Adrenal gland (tissue), 5 donors: ENCODE data around the gene ARMH3.

Experiments
- CTCF ChIP-seq, 6 experiments: fragments of 450-650 bp in 4 of 6; fragments of 200-600 bp in 2 of 6; sonication (generic) in 1 of 6; IDR thresholded peaks; 1 replicate in 5 of 6; 2 replicates in 1 of 6; pipeline versions ENCODE4 v1.5.1 to v1.8.0; 2016 to 2021; ENCODE audit warnings: antibody characterized with exemption in 6 of 6, mild to moderate bottlenecking in 2 of 6, moderate library complexity in 1 of 6
- POLR2A ChIP-seq, 2 donors: fragments of 450-650 bp; IDR thresholded peaks; one replicate each; pipeline ENCODE4 v1.6.1; 2017; ENCODE audit warnings: antibody characterized with exemption in 2 of 2, mild to moderate bottlenecking in 2 of 2, moderate library complexity in 1 of 2
- donor health status: DM: no; HTN: no; CAD: no.

GRCh38 chr10:101835362-101835761 is 220.6 kb downstream of the ARMH3 start:
- TF ChIP-seq POLR2A (IDR thresholded peaks at IDR 0.05) (no peak), CTCF (IDR thresholded peaks at IDR 0.05) (no peak)
